Left lung (tissue), 10 donors: ENCODE data around the gene PCNX3. TPM values are rescaled to one million over a fixed set of nuclear protein-coding genes. Genes with fewer than 3 reads are reported as not detected.

Source experiments
- ATAC-seq: fragments of 200-7000 bp; cut with Tn5 transposase; one replicate; pipeline ENCODE4 v1.9.1; 2020; ENCODE audit warnings: moderate library complexity
- DNase-seq, 4 donors: peaks; one replicate each; pipeline ENCODE4 v3.0.0-alpha.2; 2013 to 2020
- H3K27ac ChIP-seq, 2 donors: fragments of 200-600 bp; sonication (generic) in 1 of 2; one replicate each; pipeline versions ENCODE4 v1.5.0 to v1.8.0; 2020 to 2021
- H3K27me3 ChIP-seq, 2 donors: fragments of 200-600 bp; sonication (generic) in 1 of 2; one replicate each; pipeline versions ENCODE4 v1.5.0 to v1.8.0; 2020 to 2021
- H3K36me3 ChIP-seq, 2 donors: fragments of 200-600 bp; sonication (generic) in 1 of 2; one replicate each; pipeline versions ENCODE4 v1.5.0 to v1.8.0; 2020 to 2021
- H3K4me1 ChIP-seq, 2 donors: fragments of 200-600 bp; one replicate each; pipeline ENCODE4 v1.8.0; 2021
- H3K4me3 ChIP-seq, 2 donors: fragments of 200-600 bp; sonication (generic) in 1 of 2; one replicate each; pipeline versions ENCODE4 v1.5.0 to v1.8.0; 2020 to 2021; ENCODE audit warnings: mild to moderate bottlenecking in 1 of 2
- H3K9me3 ChIP-seq, 2 donors: fragments of 200-600 bp; sonication (generic) in 1 of 2; one replicate each; pipeline versions ENCODE4 v1.5.0 to v1.8.0; 2020 to 2021
- CTCF ChIP-seq, 2 donors: fragments of 200-600 bp; sonication (generic) in 1 of 2; IDR thresholded peaks; one replicate each; pipeline versions ENCODE4 v1.5.0 to v1.8.0; 2021; ENCODE audit warnings: antibody characterized with exemption in 2 of 2
- intact Hi-C, 2 donors: fragments of 100-400 bp; cut with DNase I; formaldehyde crosslinking; loops; one replicate each; pipeline versions ENCODE4 v1.11.2 to v1.14.2; 2022
- polyA plus RNA-seq, 6 donors: library from polyadenylated mRNA; unstranded; fragments of 120-200 nt; gene quantifications; one replicate each; pipeline ENCODE4 v1.2.1, GENCODE V29; 2013; ENCODE audit not compliant: insufficient read length in 6 of 6
- total RNA-seq, 2 donors: library from RNA; stranded (reverse); fragmentation: NEBNext Ultra II Directional; extraction: Animal tissue kit (Norgen Biotek cat#: 25700); gene quantifications; one replicate each; pipeline ENCODE4 v1.2.1, GENCODE V29; 2021
- donor health status: DM: no; HTN: yes; CAD: no.
- donor health status: DM: no; HTN: no; CAD: no.

Gene PCNX3
- total and polyA plus RNA-seq, 8 donors: 19.9 to 44.5 (median 26.2) TPM

- peak overlapping the region in 1 of 2 donors; percentile 84 for H3K27ac ChIP-seq
- intact Hi-C loops: no loop called here
Observed at GRCh38 chr11:65616575-65617001, 1.0 kb downstream of the PCNX3 start.

DNA sequence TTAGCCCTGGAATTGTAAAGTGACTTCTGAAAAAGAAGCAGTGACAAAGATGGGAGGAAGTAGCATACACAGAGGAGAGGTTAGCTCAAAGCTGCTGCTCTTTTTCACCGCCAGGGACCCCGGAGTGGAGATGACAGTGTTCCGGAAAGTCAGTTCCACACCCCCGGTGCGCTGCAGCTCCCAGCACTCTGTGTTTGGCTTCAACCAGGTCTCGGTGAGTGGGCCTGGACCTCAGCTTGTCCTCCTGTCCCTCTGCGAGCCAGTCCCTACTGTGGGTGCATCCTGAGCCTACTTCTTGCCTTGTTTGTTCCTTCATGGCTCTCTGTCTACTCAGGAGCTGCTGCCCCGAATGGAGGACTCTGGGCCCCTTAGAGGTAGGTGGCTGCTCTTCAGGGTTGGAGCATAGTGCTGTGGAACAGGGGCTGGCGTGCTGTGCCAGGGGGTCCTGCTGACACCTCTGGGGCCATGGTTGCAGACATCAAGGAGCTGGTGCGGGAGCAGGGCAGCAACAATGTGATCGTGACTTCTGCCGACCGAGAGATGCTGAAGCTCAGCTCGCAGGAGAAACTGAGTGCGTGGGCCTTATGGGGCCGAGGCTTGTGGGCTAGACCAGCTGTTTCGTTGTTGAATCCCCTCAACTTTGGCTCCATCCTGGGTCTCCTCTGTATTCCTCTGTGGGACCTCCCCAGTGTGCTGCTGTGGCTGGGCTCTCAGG, 1.7 kb downstream of the PCNX3 start:
- intact Hi-C loops: no loop called here
- ATAC-seq (no peak), DNase-seq (no peak)
- peaks cover 0 to 53% of the 10 kb centered on the region in 2 donors for H3K36me3 ChIP-seq
- peak overlapping the region in 1 of 2 donors; percentile 72 for H3K4me3 ChIP-seq
- no peaks in the 10 kb centered on the region for H3K9me3 ChIP-seq
- H3K27me3 ChIP-seq: no peaks in the 10 kb centered on the region
- no peak for TF ChIP-seq CTCF (IDR thresholded peaks at IDR 0.05)
- no peak overlapping the region for H3K27ac ChIP-seq
- H3K4me1 ChIP-seq: peaks cover 21 to 32% of the 10 kb centered on the region in 2 donors

More at GRCh38 chr11:65616575-65617001, 1.0 kb downstream of the PCNX3 start:
- Histone ChIP-seq H3K27me3 (no peaks in the 10 kb centered on the region), H3K4me3 (peak overlapping the region; percentile 72 to 100), H3K36me3 (peaks cover 0 to 46% of the 10 kb centered on the region in 2 donors), H3K9me3 (no peaks in the 10 kb centered on the region), H3K4me1 (peaks cover 28 to 39% of the 10 kb centered on the region in 2 donors)
- no peak for TF ChIP-seq CTCF (IDR thresholded peaks at IDR 0.05)
- DNase-seq: no peak
- no peak for ATAC-seq

GRCh38 chr11:65617990-65618751, 2.6 kb downstream of the PCNX3 start:
- TF ChIP-seq CTCF (IDR thresholded peaks at IDR 0.05): no peak
- Histone ChIP-seq H3K27ac (no peak overlapping the region), H3K27me3 (no peaks in the 10 kb centered on the region), H3K4me1 (peaks cover 14 to 23% of the 10 kb centered on the region in 2 donors), H3K36me3 (peaks cover 0 to 61% of the 10 kb centered on the region in 2 donors), H3K4me3 (no peak overlapping the region), H3K9me3 (no peaks in the 10 kb centered on the region)
- intact Hi-C loops: no loop called here
- peak in 1 of 4 donors; percentile 79 for DNase-seq
- ATAC-seq: no peak

DNA sequence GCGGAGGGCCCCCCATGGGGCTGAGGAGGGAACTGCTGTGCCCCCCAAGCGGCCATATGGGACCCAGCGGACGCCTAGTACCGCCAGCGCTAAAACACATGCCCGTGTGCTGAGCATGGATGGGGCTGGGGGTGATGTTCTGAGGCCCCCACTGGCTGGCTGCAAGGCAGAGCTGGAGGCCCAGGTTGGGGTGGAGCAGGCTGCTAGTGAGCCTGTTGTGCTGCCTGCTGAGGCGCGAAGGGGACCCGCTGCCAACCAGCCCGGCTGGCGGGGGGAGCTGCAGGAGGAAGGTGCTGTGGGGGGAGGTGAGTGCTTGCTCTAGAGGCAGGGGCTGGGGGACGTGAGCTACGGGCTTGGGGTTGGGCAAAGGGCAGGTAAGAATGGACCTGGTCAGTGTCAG, 3.2 kb downstream of the PCNX3 start:
- Histone ChIP-seq H3K36me3 (peaks cover 0 to 67% of the 10 kb centered on the region in 2 donors), H3K9me3 (no peaks in the 10 kb centered on the region), H3K27me3 (no peaks in the 10 kb centered on the region), H3K4me1 (peaks cover 11 to 21% of the 10 kb centered on the region in 2 donors), H3K4me3 (no peak overlapping the region), H3K27ac (no peak overlapping the region)
- DNase-seq (peak in 1 of 4 donors; percentile 65), ATAC-seq (no peak)
- TF ChIP-seq CTCF (IDR thresholded peaks at IDR 0.05): no peak
- intact Hi-C loops: no loop called here
